Measurements from ENCODE around the gene GDF15. TPM values are rescaled to one million over a fixed set of nuclear protein-coding genes. Genes with fewer than 3 reads are reported as not detected.

GDF15 gene
- polyA plus RNA-seq, 1 donor from 2014 or later: not detected

GRCh38 chr19:18388960-18389725 lies 3.2 kb downstream of the GDF15 start:
- no peak overlapping the region for H3K4me2 ChIP-seq (ENCODE audit: low read length)
- H3K4me3 ChIP-seq (ENCODE audit: low read length): peak overlapping the region; percentile 64
- no peak overlapping the region for H2AFZ ChIP-seq (ENCODE audit: low read depth, low read length)
- no peaks in the 10 kb centered on the region for H3K79me2 ChIP-seq (replicated peaks; ENCODE audit: insufficient read depth, low read length)
- TF ChIP-seq RAD21 (conservative IDR thresholded peaks at IDR 0.05) (no peak), CTCF (IDR thresholded peaks at IDR 0.05; ENCODE audit: poor library complexity, severe bottlenecking) (no peak), POLR2AphosphoS5 (IDR thresholded peaks at IDR 0.05) (no peak), SMC3 (conservative IDR thresholded peaks at IDR 0.05; ENCODE audit: poor library complexity) (no peak), EP300 (conservative IDR thresholded peaks at IDR 0.05; ENCODE audit: poor library complexity, severe bottlenecking) (no peak), TAF1 (IDR thresholded peaks at IDR 0.05; ENCODE audit: low read depth) (no peak), REST (IDR thresholded peaks at IDR 0.05; ENCODE audit: borderline replicate concordance) (no peak), MXI1 (conservative IDR thresholded peaks at IDR 0.05; ENCODE audit: poor library complexity, severe bottlenecking) (no peak), EZH2 (IDR thresholded peaks at IDR 0.05; ENCODE audit: borderline replicate concordance, insufficient read depth, low read length, poor library complexity, severe bottlenecking) (no peak)
- H3K9me3 ChIP-seq (ENCODE audit: low read length): no peaks in the 10 kb centered on the region
- peaks cover 9% of the 10 kb centered on the region for H3K27me3 ChIP-seq (ENCODE audit: insufficient read depth, low read depth, low read length)
- no peaks in the 10 kb centered on the region for H3K9me2 ChIP-seq (ENCODE audit: insufficient read depth, low read length)
- no peak overlapping the region for H3K9ac ChIP-seq (ENCODE audit: low read length)
- no peaks in the 10 kb centered on the region for H3F3A ChIP-seq (ENCODE audit: insufficient read depth, low read length, poor library complexity, severe bottlenecking)
- H4K20me1 ChIP-seq (ENCODE audit: insufficient read depth): no peaks in the 10 kb centered on the region
- no peak overlapping the region for H3K27ac ChIP-seq (ENCODE audit: low read length)
- no peaks in the 10 kb centered on the region for H3K36me3 ChIP-seq (ENCODE audit: insufficient read depth, low read length)

- Histone ChIP-seq H3K9me3 (ENCODE audit: low read length) (no peaks in the 10 kb centered on the region), H4K20me1 (ENCODE audit: insufficient read depth) (no peaks in the 10 kb centered on the region), H3K27me3 (ENCODE audit: insufficient read depth, low read depth, low read length) (peaks cover 9% of the 10 kb centered on the region), H2AFZ (ENCODE audit: low read depth, low read length) (no peak overlapping the region), H3K9me2 (ENCODE audit: insufficient read depth, low read length) (no peaks in the 10 kb centered on the region), H3K9ac (ENCODE audit: low read length) (no peak overlapping the region), H3K4me2 (ENCODE audit: low read length) (no peak overlapping the region), H3K79me2 (replicated peaks; ENCODE audit: insufficient read depth, low read length) (no peaks in the 10 kb centered on the region), H3K4me3 (ENCODE audit: low read length) (no peak overlapping the region), H3K36me3 (ENCODE audit: insufficient read depth, low read length) (no peaks in the 10 kb centered on the region), H3K27ac (ENCODE audit: low read length) (no peak overlapping the region), H3F3A (ENCODE audit: insufficient read depth, low read length, poor library complexity, severe bottlenecking) (no peaks in the 10 kb centered on the region)
- no peak for TF ChIP-seq POLR2AphosphoS5 (IDR thresholded peaks at IDR 0.05)
- no peak for TF ChIP-seq SMC3 (conservative IDR thresholded peaks at IDR 0.05; ENCODE audit: poor library complexity)
- TF ChIP-seq EP300 (conservative IDR thresholded peaks at IDR 0.05; ENCODE audit: poor library complexity, severe bottlenecking): no peak
- no peak for TF ChIP-seq CTCF (IDR thresholded peaks at IDR 0.05; ENCODE audit: poor library complexity, severe bottlenecking)
- TF ChIP-seq EZH2 (IDR thresholded peaks at IDR 0.05; ENCODE audit: borderline replicate concordance, insufficient read depth, low read length, poor library complexity, severe bottlenecking): no peak
- TF ChIP-seq RAD21 (conservative IDR thresholded peaks at IDR 0.05): no peak
These were observed 3.7 kb downstream of the GDF15 start for GRCh38 chr19:18389726-18390064.
